GM23338 (cell line): Measurements from ENCODE around the gene PCDHA3. TPM values are rescaled to one million over a fixed set of nuclear protein-coding genes. Genes with fewer than 3 reads are reported as not detected.

Experiments used
- ATAC-seq: fragments of 200-7000 bp; cut with Tn5 transposase; 3 replicates; pipeline ENCODE4 v1.9.1; 2020
- DNase-seq: peaks from one replicate; pipeline ENCODE4 v3.0.0-alpha.2; 2015; ENCODE audit warnings: low spot score
- H2AFZ ChIP-seq: fragments of 200-600 bp; sonication (generic); 2 replicates; pipeline ENCODE4 v1.8.0; 2016; ENCODE audit warnings: antibody characterized with exemption, mild to moderate bottlenecking, moderate library complexity
- H3F3A ChIP-seq: fragments of 200-600 bp; sonication (generic); replicated peaks from 2 replicates; pipeline ENCODE4 v1.8.0; 2017; ENCODE audit warnings: antibody characterized with exemption, mixed run types, low read depth
- H3K27ac ChIP-seq: fragments of 200-600 bp; sonication (generic); 2 replicates; pipeline ENCODE4 v1.6.1; 2016; ENCODE audit warnings: low read depth
- H3K27me3 ChIP-seq: fragments of 200-600 bp; sonication (generic); 2 replicates; pipeline ENCODE4 v1.8.0; 2016; ENCODE audit warnings: mild to moderate bottlenecking, mixed run types, moderate library complexity; ENCODE audit not compliant: insufficient read depth
- H3K36me3 ChIP-seq: fragments of 200-600 bp; sonication (generic); 2 replicates; pipeline ENCODE4 v1.8.0; 2016; ENCODE audit warnings: mild to moderate bottlenecking; ENCODE audit not compliant: insufficient read depth
- H3K4me1 ChIP-seq: fragments of 200-600 bp; sonication (generic); 2 replicates; pipeline ENCODE4 v1.8.0; 2016; ENCODE audit warnings: mild to moderate bottlenecking, moderate library complexity; ENCODE audit not compliant: insufficient read depth
- H3K4me2 ChIP-seq: fragments of 200-600 bp; sonication (generic); 2 replicates; pipeline ENCODE4 v1.7.1; 2017; ENCODE audit warnings: mixed run types
- H3K4me3 ChIP-seq: fragments of 200-600 bp; sonication (generic); 2 replicates; pipeline ENCODE4 v1.6.1; 2016; ENCODE audit warnings: mixed run types
- H3K79me2 ChIP-seq: fragments of 200-600 bp; sonication (generic); replicated peaks from 2 replicates; pipeline ENCODE4 v1.8.0; 2017; ENCODE audit warnings: mild to moderate bottlenecking; ENCODE audit not compliant: insufficient read depth
- H3K9me2 ChIP-seq: fragments of 200-600 bp; sonication (generic); 2 replicates; pipeline ENCODE4 v1.8.0; 2017; ENCODE audit not compliant: insufficient read depth
- H4K20me1 ChIP-seq: fragments of 200-600 bp; sonication (generic); replicated peaks from 2 replicates; pipeline ENCODE4 v1.8.0; 2017; ENCODE audit warnings: mild to moderate bottlenecking; ENCODE audit not compliant: insufficient read depth
- H3K27ac Mint-ChIP-seq: 2 replicates; pipeline ENCODE4 v1.8.0; 2020; ENCODE audit warnings: inconsistent platforms, mild to moderate bottlenecking, moderate library complexity, mixed read lengths
- H3K27me3 Mint-ChIP-seq: 3 replicates; pipeline ENCODE4 v1.8.0; 2022; ENCODE audit warnings: low read depth, mild to moderate bottlenecking, moderate library complexity, mixed read lengths, inconsistent platforms; ENCODE audit not compliant: insufficient read depth, poor library complexity
- H3K36me3 Mint-ChIP-seq: 3 replicates; pipeline ENCODE4 v1.8.0; 2021; ENCODE audit warnings: low read depth, mild to moderate bottlenecking, inconsistent platforms, moderate library complexity, mixed read lengths
- H3K4me1 Mint-ChIP-seq: 3 replicates; pipeline ENCODE4 v1.8.0; 2020; ENCODE audit warnings: mild to moderate bottlenecking, inconsistent platforms, mixed read lengths
- H3K4me3 Mint-ChIP-seq: 3 replicates; pipeline ENCODE4 v1.8.0; 2021; ENCODE audit warnings: moderate library complexity, mild to moderate bottlenecking, inconsistent platforms, mixed read lengths
- H3K9me3 Mint-ChIP-seq: 3 replicates; pipeline ENCODE4 v1.8.0; 2020; ENCODE audit warnings: moderate library complexity, mild to moderate bottlenecking, inconsistent platforms, mixed read lengths
- CREB1 ChIP-seq: fragments of 250-450 bp; sonication (Bioruptor Pico); IDR thresholded peaks from 2 replicates; pipeline ENCODE4 v1.5.0; 2020; ENCODE audit warnings: low read depth, mild to moderate bottlenecking, moderate library complexity
- CTCF ChIP-seq, 2 experiments: fragments of 200-600 bp in 1 of 2; sonication (generic) in 1 of 2; conservative IDR thresholded peaks; 2 replicates each; pipeline versions ENCODE4 v1.5.1 to v1.6.1; 2016 to 2017; ENCODE audit warnings: antibody characterized with exemption in 2 of 2, low read depth in 2 of 2, mild to moderate bottlenecking in 2 of 2, moderate library complexity in 1 of 2
- ETS1 ChIP-seq: IDR thresholded peaks from 2 replicates; pipeline ENCODE4 v1.6.1; 2016; ENCODE audit warnings: antibody characterized with exemption
- EZH2phosphoT487 ChIP-seq: fragments of 200-600 bp; sonication (generic); IDR thresholded peaks from one replicate; pipeline ENCODE4 v1.8.1; 2018; ENCODE audit warnings: antibody characterized with exemption; ENCODE audit not compliant: unreplicated experiment
- NANOG ChIP-seq: IDR thresholded peaks from 2 replicates; pipeline ENCODE4 v1.6.1; 2016; ENCODE audit warnings: antibody characterized with exemption, borderline replicate concordance
- POLR2AphosphoS5 ChIP-seq: IDR thresholded peaks from 2 replicates; pipeline ENCODE4 v1.6.1; 2016; ENCODE audit warnings: antibody characterized with exemption, low read depth
- REST ChIP-seq: IDR thresholded peaks from one replicate; pipeline ENCODE4 v1.6.1; 2018; ENCODE audit warnings: antibody characterized with exemption; ENCODE audit not compliant: unreplicated experiment
- STAT1 ChIP-seq: IDR thresholded peaks from one replicate; pipeline ENCODE4 v1.6.1; 2016; ENCODE audit warnings: antibody characterized with exemption; ENCODE audit not compliant: unreplicated experiment
- ZNF114 ChIP-seq: fragments of 250-450 bp; sonication (Bioruptor Pico); IDR thresholded peaks from 2 replicates; pipeline ENCODE4 v1.5.0; 2020; ENCODE audit warnings: mild to moderate bottlenecking, moderate library complexity
- ZNF331 ChIP-seq: fragments of 250-450 bp; sonication (Bioruptor Pico); IDR thresholded peaks from 2 replicates; pipeline ENCODE4 v1.5.0; 2020; ENCODE audit warnings: low read depth, mild to moderate bottlenecking, moderate library complexity
- ZNF462 ChIP-seq: fragments of 250-450 bp; sonication (Bioruptor Pico); IDR thresholded peaks from 2 replicates; pipeline ENCODE4 v1.5.0; 2020; ENCODE audit warnings: mild to moderate bottlenecking, moderate library complexity
- polyA plus RNA-seq: library from polyadenylated mRNA; unstranded; fragments of >200 nt; fragmentation: Nextera tagmentation; extraction: Ambion mirVana; gene quantifications from 2 replicates; pipeline ENCODE4 v1.2.1, GENCODE V29; 2016
- total RNA-seq: library from RNA; depleted of rRNA; stranded (reverse); fragments of >200 nt; shearing (Covaris generic); gene quantifications from 2 replicates; pipeline ENCODE4 v1.2.3, GENCODE V29; 2014

PCDHA3 gene
- total and polyA plus RNA-seq, 2 experiments from 2014 or later: 0.87 to 4.0 TPM

- Histone ChIP-seq H3K4me2 (no peak overlapping the region), H3K9me2 (no peaks in the 10 kb centered on the region), H3K27ac (no peak overlapping the region), H3K36me3 (peaks cover 26% of the 10 kb centered on the region), H3K27me3 (no peaks in the 10 kb centered on the region), H3K79me2 (no peaks in the 10 kb centered on the region), H2AFZ (no peak overlapping the region), H3K4me1 (no peaks in the 10 kb centered on the region), H3K4me3 (no peak overlapping the region), H4K20me1 (no peaks in the 10 kb centered on the region), H3F3A (no peaks in the 10 kb centered on the region)
- Mint-ChIP-seq H3K36me3 (peaks cover 15% of the 10 kb centered on the region; the same call in 1 of the 3 replicates), H3K9me3 (peaks cover 85% of the 10 kb centered on the region), H3K4me3 (no peak overlapping the region), H3K27ac (no peak overlapping the region), H3K27me3 (no peaks in the 10 kb centered on the region), H3K4me1 (no peaks in the 10 kb centered on the region)
- no peak for ATAC-seq
- DNase-seq: no peak
- TF ChIP-seq CREB1 (CRISPR knock-in tag): no peak
- TF ChIP-seq REST: no peak
- TF ChIP-seq CTCF (conservative IDR thresholded peaks at IDR 0.05; ENCODE audit: low read depth in 2 of 2): no peak
- no peak for TF ChIP-seq ZNF331
- TF ChIP-seq EZH2phosphoT487: no peak
- TF ChIP-seq STAT1: no peak
- TF ChIP-seq ZNF114 (CRISPR knock-in tag): no peak
- no peak for TF ChIP-seq NANOG
Observed at GRCh38 chr5:140767444-140767843, 33.4 kb upstream of the PCDHA3 start.

- no peaks in the 10 kb centered on the region for H3K79me2 ChIP-seq
- Mint-ChIP-seq H3K27ac (no peak overlapping the region), H3K36me3 (peaks cover 27% of the 10 kb centered on the region), H3K4me3 (no peak overlapping the region), H3K4me1 (no peaks in the 10 kb centered on the region), H3K27me3 (no peaks in the 10 kb centered on the region), H3K9me3 (peaks cover 84% of the 10 kb centered on the region)
- no peaks in the 10 kb centered on the region for H3K4me1 ChIP-seq
- H3K27ac ChIP-seq: no peak overlapping the region
- no peaks in the 10 kb centered on the region for H3K27me3 ChIP-seq
- H2AFZ ChIP-seq: no peak overlapping the region
- H4K20me1 ChIP-seq: no peaks in the 10 kb centered on the region
- no peak overlapping the region for H3K4me3 ChIP-seq
- H3F3A ChIP-seq: no peaks in the 10 kb centered on the region
- ATAC-seq (no peak), DNase-seq (no peak)
- H3K9me2 ChIP-seq: 0 out of 2 replicates have a peak, but pooled peaks cover 4% of the 10 kb centered on the region
- no peak overlapping the region for H3K4me2 ChIP-seq
- no peaks in the 10 kb centered on the region; the same call in 1 of the 2 replicates for H3K36me3 ChIP-seq
- TF ChIP-seq NANOG (no peak), ETS1 (no peak), ZNF462 (CRISPR knock-in tag) (no peak), POLR2AphosphoS5 (no peak)
Observed at GRCh38 chr5:140780512-140780911, 20.3 kb upstream of the PCDHA3 start.
